Activated naive CD4-positive, alpha-beta T cell treated with anti-CD3 and anti-CD28 coated beads for 36 hours (primary cell): ENCODE measurements around the gene SMAD6. TPM values are rescaled to one million over a fixed set of nuclear protein-coding genes. Genes with fewer than 3 reads are reported as not detected.

Experiments
- total RNA-seq, 2 experiments: library from RNA; stranded (reverse); gene quantifications; one replicate each; pipeline ENCODE4 v1.2.3, GENCODE V29; 2021

The SMAD6 gene
- total RNA-seq, 2 experiments from 2014 or later, result 0.05 TPM; not detected in 1

Other genes with a start within 250 kb of the SMAD6 start
- gene SNAPC5, start 204.5 kb upstream of the SMAD6 start, total RNA-seq, result 10 to 100 TPM; 23.7 to 23.9 TPM
- 1,000 to 10,000 TPM; 6,298 to 6,391 TPM for gene RPL4, start 197.4 kb upstream of the SMAD6 start, total RNA-seq
- 10 to 100 TPM; 21.6 to 23.3 TPM for gene ZWILCH, start 196.9 kb upstream of the SMAD6 start, total RNA-seq
- gene LCTL, start 136.2 kb upstream of the SMAD6 start, total RNA-seq, result not detected